Measurements from ENCODE around the gene CD200R1. TPM values are rescaled to one million over a fixed set of nuclear protein-coding genes. Genes with fewer than 3 reads are reported as not detected.

CD200R1 gene
- total RNA-seq, 2 experiments from 2014 or later: 4.1 to 4.4 TPM

DNA sequence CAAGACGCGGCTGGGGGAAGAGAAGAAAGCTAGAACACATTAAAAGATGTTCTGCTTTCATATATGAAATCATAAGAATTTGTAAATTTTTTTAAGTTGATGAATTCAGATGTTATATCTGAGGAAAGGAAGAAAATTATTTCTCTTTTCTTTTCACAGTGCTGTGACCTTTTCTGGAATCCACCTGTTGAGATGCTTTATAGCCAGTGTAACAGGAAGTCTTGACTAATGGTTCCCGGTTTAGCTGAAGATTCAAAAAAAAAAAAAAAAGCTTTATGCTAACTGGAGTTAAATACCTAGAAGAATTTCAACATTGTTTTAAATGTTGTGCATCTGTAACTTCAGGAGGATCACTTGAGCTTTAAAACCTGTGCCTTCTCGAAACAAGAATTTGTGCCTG is 25.8 kb upstream of the CD200R1 start:
- intact Hi-C loops (cut with micrococcal nuclease): loop anchor here (1.0 to 10.0 kb wide), 2 partner anchors 9 to 646 kb away; no protein-coding TSS in a partner anchor
- no peak for DNase-seq
- Mint-ChIP-seq H3K27me3 (no peaks in the 10 kb centered on the region), H3K4me1 (ENCODE audit: low read depth) (peaks cover 50% of the 10 kb centered on the region), H3K36me3 (peaks cover 49% of the 10 kb centered on the region), H3K4me3 (peak overlapping the region; percentile 12), H3K9me3 (no peaks in the 10 kb centered on the region), H3K27ac (peak overlapping the region; percentile 85)
- ChIA-PET CTCF (interaction anchor here (0.6 to 3.3 kb wide), 4 partner anchors 8 to 266 kb away, joined by 3 to 13 read pairs (median 4); partner anchors contain the start of gene GTPBP8), POLR2A (interaction anchor here (2.2 kb wide), 1 partner anchor 9 kb away, joined by 8 read pairs; the partner anchor contains the start of gene GTPBP8)

GRCh38 chr3:112995800-112996199 is 20.9 kb upstream of the CD200R1 start:
- no peaks in the 10 kb centered on the region for H3K27me3 Mint-ChIP-seq
- no peaks in the 10 kb centered on the region for H3K9me3 Mint-ChIP-seq
- CTCF ChIA-PET: interaction anchor here (0.9 to 1.0 kb wide), 2 partner anchors 11 to 260 kb away, joined by 3 read pairs; no protein-coding TSS in a partner anchor
- intact Hi-C loops (cut with micrococcal nuclease): no loop called here
- no peak overlapping the region for H3K27ac Mint-ChIP-seq
- peaks cover 40% of the 10 kb centered on the region for H3K4me1 Mint-ChIP-seq (ENCODE audit: low read depth)
- H3K36me3 Mint-ChIP-seq: peaks cover 24% of the 10 kb centered on the region
- no peak overlapping the region for H3K4me3 Mint-ChIP-seq
- POLR2A ChIA-PET: no interaction called here
- DNase-seq: no peak

- peak; percentile 93 for DNase-seq
- peaks cover 9% of the 10 kb centered on the region for H3K36me3 Mint-ChIP-seq
- peak within 1 kb of the TSS; percentile 94 for H3K27ac Mint-ChIP-seq
- intact Hi-C loops (cut with micrococcal nuclease): loop anchor here (1.0 kb wide), 5 partner anchors 9 to 429 kb away; partner anchors contain the start of gene SLC35A5
- CTCF ChIA-PET: interaction anchor here (0.8 to 5.1 kb wide), 11 partner anchors 8 to 348 kb away, joined by 3 to 36 read pairs (median 4); partner anchors contain the start of gene CD200R1
- POLR2A ChIA-PET: interaction anchor here (0.7 to 1.8 kb wide), 8 partner anchors 8 to 429 kb away, joined by 3 to 15 read pairs (median 6); partner anchors contain the start of genes ATG3, CD200R1 and SLC35A5
- peaks cover 57% of the 10 kb centered on the region for H3K4me1 Mint-ChIP-seq (ENCODE audit: low read depth)
- H3K27me3 Mint-ChIP-seq: no peaks in the 10 kb centered on the region
- peak within 1 kb of the TSS; percentile 91 for H3K4me3 Mint-ChIP-seq
- H3K9me3 Mint-ChIP-seq: no peaks in the 10 kb centered on the region
These were observed 16.0 kb upstream of the CD200R1 start, which contains the start of gene GTPBP8 for GRCh38 chr3:112990672-112991602. Gene GTPBP8, plus strand, starts transcription at chr3:112990984. Its CDS starts 16 bp downstream, at chr3:112991000.

- POLR2A ChIA-PET: interaction anchor here (0.6 to 1.4 kb wide), 2 partner anchors 14 to 15 kb away, joined by 3 to 4 read pairs; no protein-coding TSS in a partner anchor
- CTCF ChIA-PET: interaction anchor here (0.9 to 5.1 kb wide), 5 partner anchors 8 to 345 kb away, joined by 3 to 36 read pairs (median 5); partner anchors contain the start of gene CD200R1
- Mint-ChIP-seq H3K36me3 (no peaks in the 10 kb centered on the region), H3K27me3 (no peaks in the 10 kb centered on the region), H3K4me1 (ENCODE audit: low read depth) (peaks cover 66% of the 10 kb centered on the region), H3K4me3 (no peak overlapping the region), H3K9me3 (no peaks in the 10 kb centered on the region), H3K27ac (peak overlapping the region; percentile 50)
- intact Hi-C loops (cut with micrococcal nuclease): no loop called here
- no peak for DNase-seq
These were observed 12.9 kb upstream of the CD200R1 start for GRCh38 chr3:112987710-112988334.

- intact Hi-C loops (cut with micrococcal nuclease): no loop called here
- Mint-ChIP-seq H3K27me3 (no peaks in the 10 kb centered on the region), H3K36me3 (no peaks in the 10 kb centered on the region), H3K27ac (no peak overlapping the region), H3K4me3 (no peak overlapping the region), H3K4me1 (ENCODE audit: low read depth) (peaks cover 53% of the 10 kb centered on the region), H3K9me3 (no peaks in the 10 kb centered on the region)
- CTCF ChIA-PET: interaction anchor here (0.8 to 8.5 kb wide), 5 partner anchors 10 to 342 kb away, joined by 3 to 156 read pairs (median 4); partner anchors contain the start of gene CD200R1
- DNase-seq: peak; percentile 33
- POLR2A ChIA-PET: interaction anchor here (1.1 to 1.3 kb wide), 2 partner anchors 23 to 248 kb away, joined by 3 read pairs; no protein-coding TSS in a partner anchor
These were observed 9.6 kb upstream of the CD200R1 start for GRCh38 chr3:112984485-112984884.

GRCh38 chr3:112982710-112983109 is 7.8 kb upstream of the CD200R1 start:
- intact Hi-C loops (cut with micrococcal nuclease): no loop called here
- DNase-seq: no peak
- Mint-ChIP-seq H3K9me3 (no peaks in the 10 kb centered on the region), H3K4me3 (no peak overlapping the region), H3K36me3 (no peaks in the 10 kb centered on the region), H3K27ac (no peak overlapping the region), H3K27me3 (no peaks in the 10 kb centered on the region), H3K4me1 (ENCODE audit: low read depth) (peaks cover 59% of the 10 kb centered on the region)
- CTCF ChIA-PET: interaction anchor here (1.4 to 8.5 kb wide), 3 partner anchors 245 to 400 kb away, joined by 4 to 156 read pairs (median 9); no protein-coding TSS in a partner anchor
- POLR2A ChIA-PET: no interaction called here

DNA sequence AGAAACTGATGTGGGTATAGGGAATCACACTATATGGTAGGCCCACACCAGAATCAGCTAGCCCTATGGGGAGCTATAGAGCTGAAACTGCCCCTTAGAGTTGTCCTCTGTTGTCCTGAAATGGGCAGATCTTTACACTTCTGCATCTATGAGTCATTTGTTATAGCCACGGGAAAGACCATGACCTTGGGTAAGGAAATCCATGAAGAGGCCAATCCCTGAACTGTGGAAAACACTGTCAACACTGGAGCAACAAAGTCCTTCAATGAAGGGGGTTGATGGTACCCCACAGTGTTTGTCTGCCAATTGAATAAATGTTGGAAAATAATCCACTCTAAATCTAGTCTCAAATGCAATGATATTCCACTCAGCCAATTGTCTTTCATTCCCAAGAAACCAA is 5.2 kb upstream of the CD200R1 start:
- Mint-ChIP-seq H3K36me3 (no peaks in the 10 kb centered on the region), H3K4me3 (no peak overlapping the region), H3K27me3 (no peaks in the 10 kb centered on the region), H3K27ac (no peak overlapping the region), H3K9me3 (no peaks in the 10 kb centered on the region), H3K4me1 (ENCODE audit: low read depth) (peaks cover 68% of the 10 kb centered on the region)
- ChIA-PET CTCF (interaction anchor here (0.8 to 8.5 kb wide), 15 partner anchors 9 to 398 kb away, joined by 3 to 156 read pairs (median 7); partner anchors contain the start of genes CCDC80, CD200R1L and GTPBP8), POLR2A (no interaction called here)
- no peak for DNase-seq
- intact Hi-C loops (cut with micrococcal nuclease): no loop called here

DNA sequence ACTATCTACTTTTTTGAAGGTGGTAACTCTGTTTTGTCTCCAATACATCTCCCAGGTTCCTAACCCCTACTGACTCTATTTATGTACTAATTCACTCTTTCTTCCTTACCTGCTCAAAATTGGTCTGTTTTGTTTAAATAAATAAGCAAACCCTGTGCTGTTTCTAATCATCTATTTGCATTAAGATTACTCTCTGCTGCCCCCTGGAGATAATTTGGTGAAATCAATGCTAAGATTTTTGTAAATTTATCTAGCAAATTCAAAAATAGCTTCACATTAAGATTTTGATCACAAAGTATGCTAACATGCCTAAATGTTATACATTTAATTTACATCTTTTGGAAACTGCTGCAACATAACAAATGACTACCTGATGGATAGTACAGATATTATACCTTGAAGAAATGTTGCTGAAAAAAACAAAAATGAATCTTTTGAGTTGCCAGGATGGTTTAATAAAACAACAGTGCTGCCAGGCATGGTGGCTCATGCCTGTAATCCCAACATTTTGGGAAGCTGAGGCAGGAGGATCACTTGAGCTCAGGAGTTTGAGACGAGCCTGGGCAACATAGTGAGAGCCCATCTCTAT is 4.4 kb upstream of the CD200R1 start:
- H3K27me3 Mint-ChIP-seq: no peaks in the 10 kb centered on the region
- peaks cover 68% of the 10 kb centered on the region for H3K4me1 Mint-ChIP-seq (ENCODE audit: low read depth)
- H3K27ac Mint-ChIP-seq: no peak overlapping the region
- ChIA-PET POLR2A (interaction anchor here (0.6 kb wide), 1 partner anchor 245 kb away, joined by 3 read pairs; no protein-coding TSS in a partner anchor), CTCF (interaction anchor here (0.6 to 8.5 kb wide), 40 partner anchors 9 to 760 kb away, joined by 3 to 156 read pairs (median 4); partner anchors contain the start of genes CCDC80, CD200R1L and GTPBP8)
- no peak for DNase-seq
- no peak overlapping the region for H3K4me3 Mint-ChIP-seq
- no peaks in the 10 kb centered on the region for H3K9me3 Mint-ChIP-seq
- no peaks in the 10 kb centered on the region for H3K36me3 Mint-ChIP-seq
- intact Hi-C loops (cut with micrococcal nuclease): loop anchor here (1.0 to 10.0 kb wide), 4 partner anchors 245 to 645 kb away; partner anchors contain the start of gene CD200

DNA sequence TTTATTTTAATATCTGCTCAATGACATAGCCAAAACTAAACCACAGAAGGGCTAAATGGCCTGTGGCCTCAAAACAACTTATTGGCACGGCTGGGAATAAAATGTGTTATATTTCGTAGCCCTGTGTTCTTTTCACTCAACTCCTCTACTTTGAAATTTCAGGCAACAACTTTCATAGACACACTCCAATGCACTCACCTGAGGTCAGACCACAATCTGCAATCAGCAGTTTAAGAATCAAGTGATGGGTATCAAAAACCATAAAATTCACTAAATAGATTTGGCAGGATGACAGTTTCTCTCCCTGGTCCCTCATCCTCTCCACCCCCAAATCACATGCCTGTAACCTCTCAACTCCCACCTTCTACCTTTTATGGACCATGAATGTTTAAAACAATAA is 2.0 kb upstream of the CD200R1 start:
- Mint-ChIP-seq H3K36me3 (no peaks in the 10 kb centered on the region), H3K27ac (no peak overlapping the region), H3K9me3 (no peaks in the 10 kb centered on the region), H3K4me3 (no peak overlapping the region), H3K27me3 (no peaks in the 10 kb centered on the region), H3K4me1 (ENCODE audit: low read depth) (peaks cover 67% of the 10 kb centered on the region)
- ChIA-PET CTCF (interaction anchor here (3.1 to 6.3 kb wide), 2 partner anchors 241 to 334 kb away, joined by 26 to 69 read pairs; no protein-coding TSS in a partner anchor), POLR2A (no interaction called here)
- DNase-seq: no peak
- intact Hi-C loops (cut with micrococcal nuclease): loop anchor here (10.0 kb wide), 1 partner anchor 642 kb away; the partner anchor contains the start of gene CD200

- H3K27me3 Mint-ChIP-seq: no peaks in the 10 kb centered on the region
- no peak for DNase-seq
- no peaks in the 10 kb centered on the region for H3K36me3 Mint-ChIP-seq
- POLR2A ChIA-PET: no interaction called here
- no peaks in the 10 kb centered on the region for H3K9me3 Mint-ChIP-seq
- intact Hi-C loops (cut with micrococcal nuclease): loop anchor here (10.0 kb wide), 1 partner anchor 641 kb away; the partner anchor contains the start of gene CD200
- CTCF ChIA-PET: interaction anchor here (0.7 to 6.3 kb wide), 4 partner anchors 9 to 334 kb away, joined by 3 to 69 read pairs (median 14); no protein-coding TSS in a partner anchor
- H3K4me1 Mint-ChIP-seq (ENCODE audit: low read depth): peaks cover 73% of the 10 kb centered on the region
- H3K27ac Mint-ChIP-seq: peak overlapping the region; percentile 64
- peak overlapping the region; percentile 24 for H3K4me3 Mint-ChIP-seq
These were observed 1.1 kb upstream of the CD200R1 start for GRCh38 chr3:112976001-112976400.

- no peaks in the 10 kb centered on the region for H3K9me3 Mint-ChIP-seq
- H3K27ac Mint-ChIP-seq: peak overlapping the region; percentile 85
- CTCF ChIA-PET: interaction anchor here (0.6 to 6.3 kb wide), 6 partner anchors 9 to 563 kb away, joined by 3 to 69 read pairs (median 4); no protein-coding TSS in a partner anchor
- no peak for DNase-seq
- no peaks in the 10 kb centered on the region for H3K36me3 Mint-ChIP-seq
- H3K27me3 Mint-ChIP-seq: no peaks in the 10 kb centered on the region
- peaks cover 83% of the 10 kb centered on the region for H3K4me1 Mint-ChIP-seq (ENCODE audit: low read depth)
- peak overlapping the region; percentile 82 for H3K4me3 Mint-ChIP-seq
- POLR2A ChIA-PET: interaction anchor here (0.6 to 2.9 kb wide), 6 partner anchors 13 to 237 kb away, joined by 4 to 11 read pairs (median 6); no protein-coding TSS in a partner anchor
- intact Hi-C loops (cut with micrococcal nuclease): loop anchor here (5.0 to 10.0 kb wide), 2 partner anchors 639 to 832 kb away; partner anchors contain the start of gene CD200
These were observed 755 bp downstream of the CD200R1 start for GRCh38 chr3:112974178-112974517.
